Muscle of leg (tissue), 16 donors: Measurements from ENCODE around the gene TRAF7. TPM values are rescaled to one million over a fixed set of nuclear protein-coding genes. Genes with fewer than 3 reads are reported as not detected.
A peak's percentile ranks its signal among the peaks of the same experiment; 100 is the strongest.
"Not testable (repeated sequence)": the region's sequence is repeated elsewhere in the genome, so short reads cannot be mapped to it uniquely, and the experiment has no call there.

Source experiments
- DNase-seq: peaks from one replicate; pipeline ENCODE4 v3.0.0; 2013
- H3K27ac ChIP-seq: one replicate; pipeline ENCODE4 v1.5.1; 2013; ENCODE audit warnings: mild to moderate bottlenecking, low read length, control low read depth
- H3K27me3 ChIP-seq: one replicate; pipeline ENCODE4 v1.6.1; 2013; ENCODE audit warnings: low read length; ENCODE audit not compliant: control insufficient read depth, insufficient read depth
- H3K36me3 ChIP-seq: one replicate; pipeline ENCODE4 v1.6.1; 2013; ENCODE audit warnings: low read length; ENCODE audit not compliant: control insufficient read depth, insufficient read depth
- H3K4me1 ChIP-seq: one replicate; pipeline ENCODE4 v1.6.1; 2013; ENCODE audit warnings: low read length; ENCODE audit not compliant: control insufficient read depth, insufficient read depth
- H3K4me3 ChIP-seq: one replicate; pipeline ENCODE4 v1.5.1; 2013; ENCODE audit warnings: low read length, control low read depth
- H3K9me3 ChIP-seq: replicated peaks from 2 replicates; pipeline ENCODE4 v1.6.1; 2013; ENCODE audit warnings: low read depth, low read length; ENCODE audit not compliant: control insufficient read depth
- WGBS: methylation state at CpG from one replicate; pipeline ENCODE4 v1.1.5; 2013; ENCODE audit warnings: missing lambda C conversion rate; ENCODE audit not compliant: insufficient coverage; 5-methylcytosine and 5-hydroxymethylcytosine counted together
- long read RNA-seq, 11 donors: transcript quantifications; one replicate each; lab custom pipeline, GENCODE V29; 2026
- polyA plus RNA-seq, 8 donors: library from polyadenylated mRNA; unstranded; fragments of 120-200 nt; gene quantifications; one replicate each; pipeline versions ENCODE4 v1.2.1 to v1.2.3, GENCODE V29; 2013; ENCODE audit warnings: inconsistent platforms in 1 of 8, low replicate concordance in 1 of 8; ENCODE audit not compliant: insufficient read length in 8 of 8, insufficient read depth in 1 of 8
- total RNA-seq: library from RNA; stranded (reverse); fragments of 120-200 nt; gene quantifications from one replicate; pipeline ENCODE4 v1.2.4, GENCODE V29; 2013

The TRAF7 gene
- total RNA-seq (29.0 TPM), polyA plus RNA-seq (10 to 100 TPM; 32.6 to 52.6 (median 47.6) TPM)
- long read RNA-seq, donor 1, transcript TRAF7-201 (21 exons, 3,700 nt), result major isoform, 6 of 7 reads
- long read RNA-seq, donor 1, partial matches to known transcripts, result 0 of 7 reads
- long read RNA-seq, donor 1, other reads (novel, unspliced or antisense), result 0 of 7 reads
- long read RNA-seq, donor 2, partial matches to known transcripts, result 0 of 1 reads
- long read RNA-seq, donor 2, other reads (novel, unspliced or antisense), result 0 of 1 reads
- long read RNA-seq, donor 3, transcript TRAF7-201 (21 exons, 3,700 nt), result major isoform, 11 of 12 reads
- long read RNA-seq, donor 3, partial matches to known transcripts, result 0 of 12 reads
- long read RNA-seq, donor 3, other reads (novel, unspliced or antisense), result 0 of 12 reads
- long read RNA-seq, donor 4, partial matches to known transcripts, result 0 of 5 reads
- long read RNA-seq, donor 4, other reads (novel, unspliced or antisense), result 0 of 5 reads
- long read RNA-seq, donor 5, transcript TRAF7-201 (21 exons, 3,700 nt), result major isoform, 11 of 18 reads
- long read RNA-seq, donor 5, partial matches to known transcripts, result 5 of 18 reads
- long read RNA-seq, donor 5, other reads (novel, unspliced or antisense), result 0 of 18 reads
- long read RNA-seq, donor 6, transcript TRAF7-201 (21 exons, 3,700 nt), result major isoform, 11 of 13 reads
- long read RNA-seq, donor 6, partial matches to known transcripts, result 0 of 13 reads
- long read RNA-seq, donor 6, other reads (novel, unspliced or antisense), result 0 of 13 reads
- long read RNA-seq, donor 7, transcript TRAF7-201 (21 exons, 3,700 nt), result major isoform, 5 of 9 reads
- long read RNA-seq, donor 7, partial matches to known transcripts, result 0 of 9 reads
- long read RNA-seq, donor 7, other reads (novel, unspliced or antisense), result 0 of 9 reads
- long read RNA-seq, donor 8, partial matches to known transcripts, result 11 of 16 reads
- long read RNA-seq, donor 8, other reads (novel, unspliced or antisense), result 0 of 16 reads
- long read RNA-seq, donor 9, partial matches to known transcripts, result 0 of 5 reads
- long read RNA-seq, donor 9, other reads (novel, unspliced or antisense), result 0 of 5 reads
- long read RNA-seq, donor 10, partial matches to known transcripts, result 6 of 12 reads
- long read RNA-seq, donor 10, other reads (novel, unspliced or antisense), result 0 of 12 reads
- long read RNA-seq, donor 11, partial matches to known transcripts, result 0 of 8 reads
- long read RNA-seq, donor 11, other reads (novel, unspliced or antisense), result 0 of 8 reads

DNA sequence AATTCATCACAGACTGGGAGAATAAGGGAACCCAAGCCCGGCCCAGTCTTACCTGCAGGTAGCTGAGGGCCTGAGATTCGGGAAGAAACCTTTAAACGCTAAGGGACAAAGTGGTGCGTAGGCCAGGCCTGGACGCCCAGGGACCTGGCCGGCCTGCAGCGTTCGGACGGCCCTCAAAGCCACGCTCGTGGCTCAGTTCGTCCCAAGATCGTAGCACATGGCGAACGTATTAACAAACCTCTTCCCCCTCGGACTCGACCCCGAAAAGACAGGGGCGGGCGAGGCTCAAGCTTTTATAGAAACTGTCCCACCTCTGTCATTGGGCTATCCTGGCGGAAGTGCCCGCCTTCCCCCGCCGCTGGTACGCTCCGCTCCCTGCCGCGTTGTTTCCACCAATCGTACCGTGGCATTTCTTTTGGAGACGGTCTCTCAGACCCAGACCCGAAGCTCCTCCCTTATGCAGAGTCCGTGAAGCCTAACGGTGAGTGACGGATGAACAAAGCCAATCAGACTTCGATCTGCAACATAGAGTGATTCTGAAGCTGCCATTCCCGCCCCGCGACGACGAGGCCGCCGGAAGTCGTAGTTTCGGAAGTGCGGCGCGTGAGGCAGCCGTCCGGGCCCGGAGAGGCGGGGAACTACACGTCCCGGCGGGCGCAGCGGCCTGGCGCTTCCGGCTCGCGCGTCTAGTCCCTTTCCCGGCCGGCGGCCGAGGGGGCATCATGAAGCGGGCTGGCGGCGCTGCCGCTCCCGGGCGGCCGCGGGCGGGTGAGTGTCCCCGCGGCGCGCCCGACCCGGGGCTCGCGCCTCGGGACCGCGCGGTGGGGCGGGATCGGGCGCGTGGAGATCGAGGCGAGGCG lies at the start of gene TRAF7:
Gene TRAF7, plus strand, starts transcription at position 692 of the 860 bp plus-strand sequence. CDS start 8,139 bp downstream, outside the sequence.
- peaks cover 87% of the 10 kb centered on the region for H3K4me1 ChIP-seq

DNA sequence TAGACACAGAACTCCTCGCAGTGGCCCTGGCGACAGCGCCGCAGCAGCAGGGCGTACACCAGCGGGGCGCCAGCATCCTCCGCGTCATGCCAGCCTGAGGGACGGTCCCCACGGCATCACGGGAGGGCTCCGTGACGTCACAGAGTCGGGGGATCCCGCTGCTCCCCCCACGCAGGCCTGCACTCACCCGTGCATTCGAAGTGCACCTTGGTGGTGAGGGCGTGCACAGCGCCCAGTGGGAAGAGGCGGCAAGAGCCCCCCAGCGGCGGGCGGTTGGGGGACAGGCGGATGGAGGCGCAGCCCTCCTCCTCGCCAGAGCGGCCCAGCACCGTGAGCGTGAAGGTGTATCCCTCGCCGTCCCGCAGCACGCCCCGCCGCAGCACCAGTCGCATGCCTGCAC lies 49.4 kb upstream of the TRAF7 start:
- not testable (repeated sequence) for H3K4me1 ChIP-seq, DNase-seq, H3K9me3 ChIP-seq, H3K27ac ChIP-seq, H3K4me3 ChIP-seq, H3K27me3 ChIP-seq
- 89% methylated on average over 21 of the region's 38 CpGs for WGBS
- peaks cover 34% of the 10 kb centered on the region for H3K36me3 ChIP-seq

More for the DNA sequence above, at the start of gene TRAF7:
- WGBS, result under 1% methylated on average over 84 of the region's 94 CpGs
- H3K27me3 ChIP-seq, result no peaks in the 10 kb centered on the region
- H3K36me3 ChIP-seq, result peaks cover 28% of the 10 kb centered on the region
- H3K4me3 ChIP-seq, result peak within 1 kb of the TSS; percentile 94
- peak; percentile 100 for DNase-seq
- H3K27ac ChIP-seq, result peak within 1 kb of the TSS; percentile 95
- H3K9me3 ChIP-seq, result no peaks in the 10 kb centered on the region

GRCh38 chr16:2107121-2107790 lies 48.3 kb upstream of the TRAF7 start:
- H3K36me3 ChIP-seq, result peaks cover 33% of the 10 kb centered on the region
- not testable (repeated sequence) for H3K27ac ChIP-seq, H3K4me3 ChIP-seq, H3K9me3 ChIP-seq, H3K4me1 ChIP-seq, DNase-seq, H3K27me3 ChIP-seq
- WGBS, result 67% methylated on average over 3 of the region's 17 CpGs

DNA sequence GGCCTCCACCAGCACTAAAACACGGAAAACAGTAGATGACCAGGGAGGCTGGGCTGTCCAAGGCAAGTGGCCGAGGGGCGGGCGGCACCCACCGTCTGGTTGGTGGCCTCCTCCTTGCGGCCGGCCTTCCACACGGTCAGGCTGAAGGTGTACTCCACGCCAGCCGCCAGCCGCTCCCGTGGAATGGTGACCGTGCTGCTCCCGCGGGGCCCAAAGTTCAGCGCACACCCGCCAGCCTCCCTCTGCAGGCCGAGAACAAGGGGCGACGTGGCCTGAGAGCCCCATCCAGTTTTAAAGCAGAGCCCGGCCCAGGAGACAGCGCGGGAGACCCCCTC lies 47.8 kb upstream of the TRAF7 start:
- H3K36me3 ChIP-seq, result peaks cover 32% of the 10 kb centered on the region
- not testable (repeated sequence) for H3K4me3 ChIP-seq, H3K9me3 ChIP-seq, H3K27ac ChIP-seq, H3K4me1 ChIP-seq, H3K27me3 ChIP-seq, DNase-seq
- 89% methylated on average over 14 of the region's 23 CpGs for WGBS

- WGBS, result 93% methylated on average over 64 of the region's 73 CpGs
Observed at GRCh38 chr16:2108446-2109270, 46.9 kb upstream of the TRAF7 start.

GRCh38 chr16:2109271-2109580 lies 46.4 kb upstream of the TRAF7 start:
- H3K9me3 ChIP-seq, H3K4me1 ChIP-seq, H3K27me3 ChIP-seq, H3K4me3 ChIP-seq, H3K27ac ChIP-seq, DNase-seq: not testable (repeated sequence)
- peaks cover 37% of the 10 kb centered on the region for H3K36me3 ChIP-seq
- WGBS, result 94% methylated on average over 23 of the region's 25 CpGs

More at GRCh38 chr16:2108446-2109270, 46.9 kb upstream of the TRAF7 start:
- not testable (repeated sequence) for DNase-seq, H3K4me3 ChIP-seq, H3K27me3 ChIP-seq, H3K27ac ChIP-seq, H3K4me1 ChIP-seq, H3K9me3 ChIP-seq
- peaks cover 32% of the 10 kb centered on the region for H3K36me3 ChIP-seq

DNA sequence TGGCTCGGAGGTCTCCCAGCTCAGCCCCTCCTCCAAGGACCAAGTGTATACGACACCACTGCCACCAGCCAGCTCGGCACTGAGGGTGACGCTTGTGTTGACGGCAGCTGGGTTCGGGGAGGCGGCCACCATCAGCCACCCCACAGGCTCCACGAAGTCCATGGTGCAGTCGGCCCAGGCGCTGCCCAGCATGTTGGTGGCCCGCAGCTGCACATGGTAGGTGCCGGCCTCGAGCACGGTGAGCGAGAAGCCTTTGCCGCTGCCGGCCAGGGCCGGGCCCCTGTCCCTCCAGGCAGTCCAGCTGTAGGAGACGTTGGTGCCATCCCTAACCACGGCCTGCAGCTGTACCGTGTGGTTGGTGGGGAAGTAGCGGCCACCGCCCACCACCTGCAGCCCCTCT lies 45.7 kb upstream of the TRAF7 start:
- not testable (repeated sequence) for H3K27me3 ChIP-seq, H3K4me1 ChIP-seq, H3K27ac ChIP-seq, DNase-seq, H3K9me3 ChIP-seq, H3K4me3 ChIP-seq
- WGBS, result 98% methylated on average over 8 of the region's 23 CpGs
- peaks cover 41% of the 10 kb centered on the region for H3K36me3 ChIP-seq

DNA sequence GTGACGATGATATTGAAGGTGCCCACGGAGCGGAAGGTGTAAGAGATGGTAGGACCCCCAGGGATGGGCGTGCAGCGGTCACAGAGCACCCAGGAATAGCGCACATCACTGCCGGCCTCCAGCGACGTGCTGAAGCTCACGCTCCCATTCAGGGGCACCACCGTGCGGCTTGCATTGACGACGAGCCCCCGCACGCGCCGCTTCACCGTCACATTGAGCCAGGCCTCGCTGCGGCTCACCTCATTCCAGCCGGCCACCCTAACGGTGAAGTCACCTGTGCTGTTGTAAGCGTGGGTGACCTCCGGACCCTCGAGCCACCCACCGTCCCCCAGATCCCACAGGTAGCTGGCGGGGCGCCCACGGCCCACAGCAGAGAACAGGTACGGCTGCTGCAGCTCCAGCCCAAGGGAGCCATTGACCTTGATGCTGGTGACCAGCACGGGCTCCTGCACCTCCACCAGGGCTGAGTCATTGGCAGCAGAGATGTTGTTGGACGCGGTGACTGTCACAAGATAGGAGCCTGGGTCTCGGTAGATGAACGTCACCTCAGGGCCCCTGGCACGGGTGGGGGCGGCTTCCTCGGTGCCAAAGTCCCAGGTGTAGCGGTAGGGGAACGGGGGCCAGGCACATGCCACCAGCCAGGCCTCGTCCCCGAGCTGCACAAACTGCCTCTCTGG lies 45.1 kb upstream of the TRAF7 start:
- H3K4me3 ChIP-seq, H3K27me3 ChIP-seq, H3K27ac ChIP-seq, H3K9me3 ChIP-seq, H3K4me1 ChIP-seq, DNase-seq: not testable (repeated sequence)
- peaks cover 42% of the 10 kb centered on the region for H3K36me3 ChIP-seq
- 94% methylated on average over 35 of the region's 43 CpGs for WGBS
